GM21526 (cell line): Measurements from ENCODE around the gene TM2D3.

Experiments used
- ATAC-seq: cut with Tn5 transposase; IDR thresholded peaks from one replicate; pipeline ENCODE4 v1.9.1; 2021; ENCODE audit warnings: moderate library complexity; ENCODE audit not compliant: unreplicated experiment, low FRiP score

TM2D3 gene

DNA sequence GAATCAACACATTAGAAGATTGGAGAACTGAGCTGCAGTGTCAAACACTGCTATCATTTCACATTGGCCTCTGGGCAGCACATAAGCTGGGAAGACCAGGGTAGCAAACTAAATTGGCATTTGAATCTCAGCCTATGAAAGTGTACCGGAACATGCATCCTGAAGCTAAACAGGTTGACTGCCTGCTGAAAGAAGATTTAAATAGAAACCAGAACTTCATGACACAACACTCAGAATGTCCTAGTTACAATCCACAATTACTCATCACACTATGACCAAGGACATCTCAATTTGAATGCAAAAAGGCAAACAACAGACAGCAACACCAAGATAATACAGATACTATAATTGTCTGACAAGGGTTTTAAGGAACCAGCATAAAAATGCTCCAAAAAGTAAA is 26.2 kb downstream of the TM2D3 start:
- ATAC-seq = no peak

DNA sequence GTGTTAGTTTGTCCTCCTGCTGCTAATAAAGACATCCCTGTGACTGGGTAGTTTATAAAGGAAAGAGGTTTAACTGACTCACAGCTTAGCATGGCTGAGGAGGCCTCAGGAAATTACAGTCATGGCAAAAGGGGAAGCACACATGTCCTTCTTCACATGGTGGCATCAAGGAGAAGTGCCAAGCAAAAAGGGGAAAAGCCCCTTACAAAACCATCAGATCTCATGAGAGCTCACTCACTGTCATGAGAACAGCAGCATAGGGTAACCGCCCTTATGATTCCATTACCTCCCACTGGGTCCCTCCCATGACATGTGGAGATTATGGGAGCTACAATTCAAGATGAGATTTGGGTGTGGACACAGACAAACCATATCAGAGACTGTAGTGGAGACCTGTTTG is 27.0 kb downstream of the TM2D3 start:
- ATAC-seq = no peak

- ATAC-seq = no peak
These were observed 28.5 kb downstream of the TM2D3 start for GRCh38 chr15:101623367-101624304.

GRCh38 chr15:101621961-101622360 is 30.2 kb downstream of the TM2D3 start:
- ATAC-seq = no peak

GRCh38 chr15:101620671-101621070 is 31.5 kb downstream of the TM2D3 start:
- ATAC-seq = no peak

GRCh38 chr15:101619615-101619865 is 32.6 kb downstream of the TM2D3 start:
- no peak for ATAC-seq

GRCh38 chr15:101618851-101619614 is 33.1 kb downstream of the TM2D3 start:
- ATAC-seq = no peak

GRCh38 chr15:101618076-101618475 is 34.1 kb downstream of the TM2D3 start:
- ATAC-seq = no peak

- no peak for ATAC-seq
These were observed 34.7 kb downstream of the TM2D3 start for GRCh38 chr15:101617390-101617965.

DNA sequence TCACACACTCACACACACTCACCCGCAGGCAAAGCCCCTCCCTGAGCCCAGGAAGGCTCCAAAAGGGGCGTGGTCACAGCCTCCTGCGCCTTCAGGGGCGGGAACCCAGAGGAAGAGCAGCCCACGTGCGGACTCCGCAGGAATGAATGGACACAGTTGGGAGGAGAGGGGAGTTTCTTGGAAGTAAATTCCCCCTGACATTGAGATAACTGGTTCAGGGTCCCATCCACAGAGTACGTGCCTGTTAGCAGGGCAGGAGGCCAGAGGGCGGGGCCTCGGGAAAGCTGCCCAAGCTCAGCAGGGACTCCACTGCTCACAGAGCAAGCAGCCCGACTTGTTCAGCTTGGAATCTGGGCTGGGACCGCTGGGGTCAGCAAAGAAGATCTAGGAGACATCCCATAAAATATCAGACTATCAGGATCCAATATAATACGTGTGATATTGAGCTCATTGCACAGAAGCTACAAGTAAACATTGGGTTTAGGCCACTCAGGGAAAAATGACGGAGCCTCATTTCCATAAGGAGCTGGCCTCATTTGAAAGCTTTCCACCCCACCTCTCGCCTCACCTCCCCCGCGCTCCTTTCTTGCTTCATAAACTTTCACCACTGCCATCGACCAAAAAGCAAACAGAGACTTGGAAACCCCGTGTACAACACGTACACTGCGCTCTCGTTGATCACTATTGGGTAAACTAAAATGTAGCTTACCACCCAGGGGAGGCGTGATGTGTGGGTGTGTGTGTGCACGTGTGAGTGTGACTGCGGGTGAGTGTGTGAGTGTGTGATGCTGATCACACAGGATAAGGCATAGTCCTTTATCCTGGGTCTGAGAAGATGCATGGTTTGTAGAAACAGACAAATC is 36.0 kb downstream of the TM2D3 start:
- ATAC-seq = no peak

- no peak for ATAC-seq
These were observed 36.7 kb downstream of the TM2D3 start for GRCh38 chr15:101615414-101615985.

- ATAC-seq = no peak
These were observed 37.4 kb downstream of the TM2D3 start for GRCh38 chr15:101614761-101615160.

DNA sequence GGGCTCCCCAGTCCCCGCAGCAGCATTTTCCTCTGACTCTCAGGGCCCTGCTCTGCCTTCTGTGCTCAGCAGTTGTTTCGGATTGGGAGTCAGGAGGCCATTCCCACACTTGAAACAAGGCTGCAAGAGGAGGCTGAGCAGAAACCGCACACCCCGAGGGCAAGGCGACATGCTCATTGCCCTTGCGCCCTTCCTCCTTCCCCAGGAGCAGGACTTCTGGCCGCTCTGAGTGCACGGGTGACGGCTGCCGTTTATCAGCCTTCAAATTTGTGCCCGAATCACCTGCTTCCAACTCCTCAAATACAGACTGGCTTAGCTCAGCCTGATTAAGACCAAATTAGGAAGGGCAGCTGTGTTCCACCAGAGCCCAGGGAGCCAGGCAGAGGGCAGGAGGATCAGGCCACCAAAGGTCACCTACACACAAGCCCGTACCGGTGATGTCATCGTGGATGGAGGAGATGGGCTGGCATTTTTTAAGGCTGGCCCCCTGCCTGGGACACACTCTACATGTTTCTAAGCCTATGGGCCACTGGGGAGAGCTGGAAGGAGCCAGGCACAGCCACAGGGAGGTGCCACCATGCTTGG is 38.1 kb downstream of the TM2D3 start:
- no peak for ATAC-seq

- no peak for ATAC-seq
These were observed 38.8 kb downstream of the TM2D3 start for GRCh38 chr15:101613130-101614000.

GRCh38 chr15:101612676-101613075 is 39.5 kb downstream of the TM2D3 start:
- ATAC-seq = no peak

GRCh38 chr15:101611580-101612299 is 40.4 kb downstream of the TM2D3 start:
- no peak for ATAC-seq

DNA sequence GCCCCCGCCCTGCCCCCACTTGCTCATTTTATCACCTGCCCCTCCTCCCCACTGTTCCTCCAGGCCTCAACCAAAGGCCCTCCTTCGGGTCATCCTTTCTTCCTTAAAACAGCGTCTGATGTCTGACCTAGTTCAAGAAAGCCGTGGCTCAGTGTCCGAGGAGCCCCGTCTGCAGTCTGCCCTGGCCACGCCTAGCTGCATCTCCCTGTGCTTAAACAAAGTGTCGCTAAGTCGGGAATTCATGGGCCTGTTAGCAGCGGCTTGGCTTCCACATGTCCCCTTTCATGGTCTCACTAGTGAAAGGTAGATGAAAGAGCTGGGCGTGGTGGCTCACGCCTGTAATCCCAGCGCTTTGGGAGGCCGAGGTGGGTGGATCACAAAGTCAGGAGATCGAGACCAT is 41.2 kb downstream of the TM2D3 start:
- no peak for ATAC-seq

DNA sequence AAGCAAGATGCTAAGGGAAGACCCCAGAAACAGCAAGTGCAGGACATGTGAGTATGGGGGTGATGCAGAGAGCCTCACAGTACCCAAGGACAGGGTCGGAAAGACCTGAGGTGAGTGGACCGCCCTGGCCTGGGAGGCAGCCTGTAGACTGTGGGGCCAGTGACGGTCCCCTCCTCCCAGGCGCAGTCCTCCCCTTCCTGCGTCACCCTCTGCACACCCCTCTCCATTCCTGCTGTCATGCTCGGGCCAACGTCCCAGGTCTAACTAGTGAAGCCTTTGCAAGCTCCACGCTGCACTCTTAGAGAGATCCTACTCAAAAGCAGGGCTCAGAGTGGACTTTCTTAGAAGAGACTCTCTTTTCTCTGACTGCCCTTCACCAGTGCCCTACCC is 41.6 kb downstream of the TM2D3 start:
- no peak for ATAC-seq
